Thyroid gland (tissue), 4 donors: ENCODE data around the gene ENOPH1.

Source experiments
- CTCF ChIP-seq, 6 experiments: fragments of 200-600 bp in 3 of 6; fragments of 450-650 bp in 3 of 6; sonication (generic) in 3 of 6; IDR thresholded peaks; one replicate each; pipeline ENCODE4 v1.5.1; 2016 to 2019; ENCODE audit warnings: antibody characterized with exemption in 6 of 6, mild to moderate bottlenecking in 2 of 6, inconsistent platforms in 1 of 6, moderate library complexity in 1 of 6
- POLR2A ChIP-seq, 2 donors: fragments of 450-650 bp; IDR thresholded peaks; one replicate each; pipeline ENCODE4 v1.6.1; 2017; ENCODE audit warnings: antibody characterized with exemption in 2 of 2, mild to moderate bottlenecking in 2 of 2, moderate library complexity in 1 of 2

- TF ChIP-seq CTCF (IDR thresholded peaks at IDR 0.05) (no peak), POLR2A (IDR thresholded peaks at IDR 0.05) (no peak)
Measured at GRCh38 chr4:82450966-82451755, 20.8 kb downstream of the ENOPH1 start.
